GM23338 (cell line): Measurements from ENCODE around the gene SLC16A11. TPM values are rescaled to one million over a fixed set of nuclear protein-coding genes. Genes with fewer than 3 reads are reported as not detected.
A peak's percentile ranks its signal among the peaks of the same experiment; 100 is the strongest.

ENCODE experiments used
- ATAC-seq: fragments of 200-7000 bp; cut with Tn5 transposase; 3 replicates; pipeline ENCODE4 v1.9.1; 2020
- DNase-seq: peaks from one replicate; pipeline ENCODE4 v3.0.0-alpha.2; 2015; ENCODE audit warnings: low spot score
- H2AFZ ChIP-seq: fragments of 200-600 bp; sonication (generic); 2 replicates; pipeline ENCODE4 v1.8.0; 2016; ENCODE audit warnings: antibody characterized with exemption, mild to moderate bottlenecking, moderate library complexity
- H3F3A ChIP-seq: fragments of 200-600 bp; sonication (generic); replicated peaks from 2 replicates; pipeline ENCODE4 v1.8.0; 2017; ENCODE audit warnings: antibody characterized with exemption, mixed run types, low read depth
- H3K27ac ChIP-seq: fragments of 200-600 bp; sonication (generic); 2 replicates; pipeline ENCODE4 v1.6.1; 2016; ENCODE audit warnings: low read depth
- H3K27me3 ChIP-seq: fragments of 200-600 bp; sonication (generic); 2 replicates; pipeline ENCODE4 v1.8.0; 2016; ENCODE audit warnings: mild to moderate bottlenecking, mixed run types, moderate library complexity; ENCODE audit not compliant: insufficient read depth
- H3K36me3 ChIP-seq: fragments of 200-600 bp; sonication (generic); 2 replicates; pipeline ENCODE4 v1.8.0; 2016; ENCODE audit warnings: mild to moderate bottlenecking; ENCODE audit not compliant: insufficient read depth
- H3K4me1 ChIP-seq: fragments of 200-600 bp; sonication (generic); 2 replicates; pipeline ENCODE4 v1.8.0; 2016; ENCODE audit warnings: mild to moderate bottlenecking, moderate library complexity; ENCODE audit not compliant: insufficient read depth
- H3K4me2 ChIP-seq: fragments of 200-600 bp; sonication (generic); 2 replicates; pipeline ENCODE4 v1.7.1; 2017; ENCODE audit warnings: mixed run types
- H3K4me3 ChIP-seq: fragments of 200-600 bp; sonication (generic); 2 replicates; pipeline ENCODE4 v1.6.1; 2016; ENCODE audit warnings: mixed run types
- H3K79me2 ChIP-seq: fragments of 200-600 bp; sonication (generic); replicated peaks from 2 replicates; pipeline ENCODE4 v1.8.0; 2017; ENCODE audit warnings: mild to moderate bottlenecking; ENCODE audit not compliant: insufficient read depth
- H3K9me2 ChIP-seq: fragments of 200-600 bp; sonication (generic); 2 replicates; pipeline ENCODE4 v1.8.0; 2017; ENCODE audit not compliant: insufficient read depth
- H4K20me1 ChIP-seq: fragments of 200-600 bp; sonication (generic); replicated peaks from 2 replicates; pipeline ENCODE4 v1.8.0; 2017; ENCODE audit warnings: mild to moderate bottlenecking; ENCODE audit not compliant: insufficient read depth
- H3K27ac Mint-ChIP-seq: 2 replicates; pipeline ENCODE4 v1.8.0; 2020; ENCODE audit warnings: inconsistent platforms, mild to moderate bottlenecking, moderate library complexity, mixed read lengths
- H3K27me3 Mint-ChIP-seq: 3 replicates; pipeline ENCODE4 v1.8.0; 2022; ENCODE audit warnings: low read depth, mild to moderate bottlenecking, moderate library complexity, mixed read lengths, inconsistent platforms; ENCODE audit not compliant: insufficient read depth, poor library complexity
- H3K36me3 Mint-ChIP-seq: 3 replicates; pipeline ENCODE4 v1.8.0; 2021; ENCODE audit warnings: low read depth, mild to moderate bottlenecking, inconsistent platforms, moderate library complexity, mixed read lengths
- H3K4me1 Mint-ChIP-seq: 3 replicates; pipeline ENCODE4 v1.8.0; 2020; ENCODE audit warnings: mild to moderate bottlenecking, inconsistent platforms, mixed read lengths
- H3K4me3 Mint-ChIP-seq: 3 replicates; pipeline ENCODE4 v1.8.0; 2021; ENCODE audit warnings: moderate library complexity, mild to moderate bottlenecking, inconsistent platforms, mixed read lengths
- H3K9me3 Mint-ChIP-seq: 3 replicates; pipeline ENCODE4 v1.8.0; 2020; ENCODE audit warnings: moderate library complexity, mild to moderate bottlenecking, inconsistent platforms, mixed read lengths
- CREB1 ChIP-seq: fragments of 250-450 bp; sonication (Bioruptor Pico); IDR thresholded peaks from 2 replicates; pipeline ENCODE4 v1.5.0; 2020; ENCODE audit warnings: low read depth, mild to moderate bottlenecking, moderate library complexity
- EZH2phosphoT487 ChIP-seq: fragments of 200-600 bp; sonication (generic); IDR thresholded peaks from one replicate; pipeline ENCODE4 v1.8.1; 2018; ENCODE audit warnings: antibody characterized with exemption; ENCODE audit not compliant: unreplicated experiment
- JUNB ChIP-seq: IDR thresholded peaks from one replicate; pipeline ENCODE4 v1.6.1; 2016; ENCODE audit warnings: antibody characterized with exemption; ENCODE audit not compliant: unreplicated experiment
- NANOG ChIP-seq: IDR thresholded peaks from 2 replicates; pipeline ENCODE4 v1.6.1; 2016; ENCODE audit warnings: antibody characterized with exemption, borderline replicate concordance
- REST ChIP-seq: IDR thresholded peaks from one replicate; pipeline ENCODE4 v1.6.1; 2018; ENCODE audit warnings: antibody characterized with exemption; ENCODE audit not compliant: unreplicated experiment
- STAT1 ChIP-seq: IDR thresholded peaks from one replicate; pipeline ENCODE4 v1.6.1; 2016; ENCODE audit warnings: antibody characterized with exemption; ENCODE audit not compliant: unreplicated experiment
- ZNF114 ChIP-seq: fragments of 250-450 bp; sonication (Bioruptor Pico); IDR thresholded peaks from 2 replicates; pipeline ENCODE4 v1.5.0; 2020; ENCODE audit warnings: mild to moderate bottlenecking, moderate library complexity
- ZNF331 ChIP-seq: fragments of 250-450 bp; sonication (Bioruptor Pico); IDR thresholded peaks from 2 replicates; pipeline ENCODE4 v1.5.0; 2020; ENCODE audit warnings: low read depth, mild to moderate bottlenecking, moderate library complexity
- polyA plus RNA-seq: library from polyadenylated mRNA; unstranded; fragments of >200 nt; fragmentation: Nextera tagmentation; extraction: Ambion mirVana; gene quantifications from 2 replicates; pipeline ENCODE4 v1.2.1, GENCODE V29; 2016
- total RNA-seq: library from RNA; depleted of rRNA; stranded (reverse); fragments of >200 nt; shearing (Covaris generic); gene quantifications from 2 replicates; pipeline ENCODE4 v1.2.3, GENCODE V29; 2014
- TF ChIP-seq, protein P1 (sequence below): IDR thresholded peaks from 2 replicates; pipeline ENCODE4 v1.6.1; 2016; ENCODE audit warnings: antibody characterized with exemption
- TF ChIP-seq, protein P2 (sequence below): fragments of 250-450 bp; sonication (Bioruptor Pico); IDR thresholded peaks from 2 replicates; pipeline ENCODE4 v1.5.0; 2020; ENCODE audit warnings: mild to moderate bottlenecking, moderate library complexity

The SLC16A11 gene
- total and polyA plus RNA-seq, 2 experiments from 2014 or later, result 0.42 to 0.68 TPM

GRCh38 chr17:7018331-7018964, 25.4 kb downstream of the SLC16A11 start:
- Histone ChIP-seq H3K79me2 (no peaks in the 10 kb centered on the region; the same call in 1 of the 2 replicates), H3K9me2 (no peaks in the 10 kb centered on the region), H3K36me3 (no peaks in the 10 kb centered on the region), H3F3A (peaks cover 17% of the 10 kb centered on the region), H3K27me3 (peaks cover 41% of the 10 kb centered on the region), H2AFZ (no peak overlapping the region), H3K27ac (no peak overlapping the region), H4K20me1 (peaks cover 6% of the 10 kb centered on the region; the same call in 1 of the 2 replicates), H3K4me3 (no peak overlapping the region), H3K4me2 (no peak overlapping the region), H3K4me1 (peaks cover 44% of the 10 kb centered on the region)
- Mint-ChIP-seq H3K9me3 (no peaks in the 10 kb centered on the region; the same call in 2 of the 3 replicates), H3K27ac (peak overlapping the region; percentile 45; the same call in 1 of the 2 replicates), H3K27me3 (peaks cover 40% of the 10 kb centered on the region), H3K36me3 (peaks cover 15% of the 10 kb centered on the region), H3K4me1 (peaks cover 51% of the 10 kb centered on the region), H3K4me3 (no peak overlapping the region; the same call in 2 of the 3 replicates)
- no peak for ATAC-seq
- no peak for TF ChIP-seq CREB1 (CRISPR knock-in tag)
- TF ChIP-seq NANOG, result no peak
- TF ChIP-seq, protein P1, sequence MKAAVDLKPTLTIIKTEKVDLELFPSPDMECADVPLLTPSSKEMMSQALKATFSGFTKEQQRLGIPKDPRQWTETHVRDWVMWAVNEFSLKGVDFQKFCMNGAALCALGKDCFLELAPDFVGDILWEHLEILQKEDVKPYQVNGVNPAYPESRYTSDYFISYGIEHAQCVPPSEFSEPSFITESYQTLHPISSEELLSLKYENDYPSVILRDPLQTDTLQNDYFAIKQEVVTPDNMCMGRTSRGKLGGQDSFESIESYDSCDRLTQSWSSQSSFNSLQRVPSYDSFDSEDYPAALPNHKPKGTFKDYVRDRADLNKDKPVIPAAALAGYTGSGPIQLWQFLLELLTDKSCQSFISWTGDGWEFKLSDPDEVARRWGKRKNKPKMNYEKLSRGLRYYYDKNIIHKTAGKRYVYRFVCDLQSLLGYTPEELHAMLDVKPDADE, result no peak
- no peak for TF ChIP-seq JUNB
- TF ChIP-seq, protein P2, sequence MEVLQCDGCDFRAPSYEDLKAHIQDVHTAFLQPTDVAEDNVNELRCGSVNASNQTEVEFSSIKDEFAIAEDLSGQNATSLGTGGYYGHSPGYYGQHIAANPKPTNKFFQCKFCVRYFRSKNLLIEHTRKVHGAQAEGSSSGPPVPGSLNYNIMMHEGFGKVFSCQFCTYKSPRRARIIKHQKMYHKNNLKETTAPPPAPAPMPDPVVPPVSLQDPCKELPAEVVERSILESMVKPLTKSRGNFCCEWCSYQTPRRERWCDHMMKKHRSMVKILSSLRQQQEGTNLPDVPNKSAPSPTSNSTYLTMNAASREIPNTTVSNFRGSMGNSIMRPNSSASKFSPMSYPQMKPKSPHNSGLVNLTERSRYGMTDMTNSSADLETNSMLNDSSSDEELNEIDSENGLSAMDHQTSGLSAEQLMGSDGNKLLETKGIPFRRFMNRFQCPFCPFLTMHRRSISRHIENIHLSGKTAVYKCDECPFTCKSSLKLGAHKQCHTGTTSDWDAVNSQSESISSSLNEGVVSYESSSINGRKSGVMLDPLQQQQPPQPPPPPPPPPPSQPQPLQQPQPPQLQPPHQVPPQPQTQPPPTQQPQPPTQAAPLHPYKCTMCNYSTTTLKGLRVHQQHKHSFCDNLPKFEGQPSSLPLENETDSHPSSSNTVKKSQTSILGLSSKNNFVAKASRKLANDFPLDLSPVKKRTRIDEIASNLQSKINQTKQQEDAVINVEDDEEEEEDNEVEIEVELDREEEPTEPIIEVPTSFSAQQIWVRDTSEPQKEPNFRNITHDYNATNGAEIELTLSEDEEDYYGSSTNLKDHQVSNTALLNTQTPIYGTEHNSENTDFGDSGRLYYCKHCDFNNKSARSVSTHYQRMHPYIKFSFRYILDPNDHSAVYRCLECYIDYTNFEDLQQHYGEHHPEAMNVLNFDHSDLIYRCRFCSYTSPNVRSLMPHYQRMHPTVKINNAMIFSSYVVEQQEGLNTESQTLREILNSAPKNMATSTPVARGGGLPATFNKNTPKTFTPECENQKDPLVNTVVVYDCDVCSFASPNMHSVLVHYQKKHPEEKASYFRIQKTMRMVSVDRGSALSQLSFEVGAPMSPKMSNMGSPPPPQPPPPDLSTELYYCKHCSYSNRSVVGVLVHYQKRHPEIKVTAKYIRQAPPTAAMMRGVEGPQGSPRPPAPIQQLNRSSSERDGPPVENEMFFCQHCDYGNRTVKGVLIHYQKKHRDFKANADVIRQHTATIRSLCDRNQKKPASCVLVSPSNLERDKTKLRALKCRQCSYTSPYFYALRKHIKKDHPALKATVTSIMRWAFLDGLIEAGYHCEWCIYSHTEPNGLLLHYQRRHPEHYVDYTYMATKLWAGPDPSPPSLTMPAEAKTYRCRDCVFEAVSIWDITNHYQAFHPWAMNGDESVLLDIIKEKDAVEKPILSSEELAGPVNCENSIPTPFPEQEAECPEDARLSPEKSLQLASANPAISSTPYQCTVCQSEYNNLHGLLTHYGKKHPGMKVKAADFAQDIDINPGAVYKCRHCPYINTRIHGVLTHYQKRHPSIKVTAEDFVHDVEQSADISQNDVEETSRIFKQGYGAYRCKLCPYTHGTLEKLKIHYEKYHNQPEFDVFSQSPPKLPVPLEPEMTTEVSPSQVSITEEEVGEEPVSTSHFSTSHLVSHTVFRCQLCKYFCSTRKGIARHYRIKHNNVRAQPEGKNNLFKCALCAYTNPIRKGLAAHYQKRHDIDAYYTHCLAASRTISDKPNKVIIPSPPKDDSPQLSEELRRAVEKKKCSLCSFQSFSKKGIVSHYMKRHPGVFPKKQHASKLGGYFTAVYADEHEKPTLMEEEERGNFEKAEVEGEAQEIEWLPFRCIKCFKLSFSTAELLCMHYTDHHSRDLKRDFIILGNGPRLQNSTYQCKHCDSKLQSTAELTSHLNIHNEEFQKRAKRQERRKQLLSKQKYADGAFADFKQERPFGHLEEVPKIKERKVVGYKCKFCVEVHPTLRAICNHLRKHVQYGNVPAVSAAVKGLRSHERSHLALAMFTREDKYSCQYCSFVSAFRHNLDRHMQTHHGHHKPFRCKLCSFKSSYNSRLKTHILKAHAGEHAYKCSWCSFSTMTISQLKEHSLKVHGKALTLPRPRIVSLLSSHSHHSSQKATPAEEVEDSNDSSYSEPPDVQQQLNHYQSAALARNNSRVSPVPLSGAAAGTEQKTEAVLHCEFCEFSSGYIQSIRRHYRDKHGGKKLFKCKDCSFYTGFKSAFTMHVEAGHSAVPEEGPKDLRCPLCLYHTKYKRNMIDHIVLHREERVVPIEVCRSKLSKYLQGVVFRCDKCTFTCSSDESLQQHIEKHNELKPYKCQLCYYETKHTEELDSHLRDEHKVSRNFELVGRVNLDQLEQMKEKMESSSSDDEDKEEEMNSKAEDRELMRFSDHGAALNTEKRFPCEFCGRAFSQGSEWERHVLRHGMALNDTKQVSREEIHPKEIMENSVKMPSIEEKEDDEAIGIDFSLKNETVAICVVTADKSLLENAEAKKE (CRISPR knock-in tag), result no peak
- no peak for TF ChIP-seq REST
- no peak for TF ChIP-seq EZH2phosphoT487
- TF ChIP-seq STAT1, result no peak
- TF ChIP-seq ZNF331, result no peak
- TF ChIP-seq ZNF114 (CRISPR knock-in tag), result no peak
- no peak for DNase-seq
